Measurements from ENCODE around the gene TRIO. TPM values are rescaled to one million over a fixed set of nuclear protein-coding genes. Genes with fewer than 3 reads are reported as not detected.

The TRIO gene
- total and polyA plus RNA-seq, 4 donors = 23.8 to 243 (median 110) TPM

DNA sequence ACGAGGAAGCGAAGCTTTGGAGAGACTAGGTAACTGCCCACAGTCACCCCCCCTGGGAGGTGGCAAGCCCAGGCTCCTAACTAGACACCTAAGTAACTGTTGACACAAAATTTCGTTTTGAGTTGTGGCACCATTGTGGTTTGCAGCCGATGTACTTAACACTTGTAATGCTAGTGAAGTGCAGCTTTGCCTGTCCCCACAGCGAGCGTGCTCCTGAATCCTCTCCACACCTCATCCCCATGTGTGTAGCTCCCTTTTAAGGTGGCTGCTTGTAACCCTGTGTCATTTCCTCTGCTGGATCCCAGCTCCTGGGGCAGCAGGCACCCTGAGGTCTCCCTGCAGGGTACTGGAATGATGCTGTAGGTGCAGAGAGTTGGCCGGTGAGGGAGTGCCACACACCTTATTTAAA is 114.9 kb downstream of the TRIO start:
- Histone ChIP-seq H3K9ac (ENCODE audit: insufficient read depth in 1 of 2, low read length in 2 of 2) (peak overlapping the region in 1 of 2 donors; percentile 2), H3K9me3 (ENCODE audit: control insufficient read depth in 4 of 4, insufficient read depth in 3 of 4, low read length in 3 of 4) (no peaks in the 10 kb centered on the region), H3K4me3 (no peak overlapping the region), H3K27me3 (ENCODE audit: control insufficient read depth in 3 of 3, insufficient read depth in 3 of 3, low read length in 2 of 3) (no peaks in the 10 kb centered on the region), H3K36me3 (ENCODE audit: control insufficient read depth in 4 of 4, insufficient read depth in 4 of 4, low read length in 4 of 4) (no peaks in the 10 kb centered on the region), H3K27ac (ENCODE audit: low read depth in 1 of 2, low read length in 1 of 2) (no peak overlapping the region), H3K4me1 (ENCODE audit: control insufficient read depth in 5 of 5, insufficient read depth in 5 of 5, low read length in 5 of 5) (peaks cover 3 to 29% (median 12%) of the 10 kb centered on the region in 5 donors)
- WGBS, 2 donors = 69 to 74% methylated on average over 7 of the region's 7 CpGs
- no peak for TF ChIP-seq CTCF (IDR thresholded peaks at IDR 0.05; ENCODE audit: control extremely low read depth, extremely low read depth)
- ATAC-seq (ENCODE audit: insufficient read depth, low FRiP score) (no peak), DNase-seq (no peak)

DNA sequence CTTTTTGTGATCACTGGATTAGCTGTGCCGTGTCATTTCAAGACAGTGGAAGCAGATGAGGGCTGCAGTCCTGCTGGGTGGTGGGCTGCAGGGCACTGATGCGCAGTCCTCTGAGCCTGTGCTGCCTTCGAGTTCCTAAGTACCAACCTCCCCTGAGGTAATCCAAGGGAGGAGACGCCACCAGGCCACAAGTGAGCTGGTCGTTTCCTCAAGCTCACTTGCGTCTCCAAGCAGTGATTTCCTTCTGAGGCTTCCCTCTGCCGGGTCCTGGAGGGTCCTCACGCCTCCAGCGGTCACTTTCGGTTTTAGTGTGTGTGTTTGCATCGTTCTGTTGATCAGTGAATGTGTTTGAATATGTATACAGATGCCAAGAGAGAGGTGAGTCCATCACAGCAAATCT is 115.7 kb downstream of the TRIO start:
- Histone ChIP-seq H3K27ac (ENCODE audit: low read depth in 1 of 2, low read length in 1 of 2) (no peak overlapping the region), H3K36me3 (ENCODE audit: control insufficient read depth in 4 of 4, insufficient read depth in 4 of 4, low read length in 4 of 4) (no peaks in the 10 kb centered on the region), H3K9ac (ENCODE audit: insufficient read depth in 1 of 2, low read length in 2 of 2) (peak overlapping the region in 1 of 2 donors; percentile 73), H3K9me3 (ENCODE audit: control insufficient read depth in 4 of 4, insufficient read depth in 3 of 4, low read length in 3 of 4) (no peaks in the 10 kb centered on the region), H3K4me1 (ENCODE audit: control insufficient read depth in 5 of 5, insufficient read depth in 5 of 5, low read length in 5 of 5) (peaks cover 3 to 27% (median 12%) of the 10 kb centered on the region in 5 donors), H3K4me3 (no peak overlapping the region), H3K27me3 (ENCODE audit: control insufficient read depth in 3 of 3, insufficient read depth in 3 of 3, low read length in 2 of 3) (no peaks in the 10 kb centered on the region)
- TF ChIP-seq CTCF (IDR thresholded peaks at IDR 0.05; ENCODE audit: control extremely low read depth, extremely low read depth) = no peak
- 38 to 44% methylated on average over 11 of the region's 11 CpGs for WGBS, 2 donors
- DNase-seq = peak; percentile 59 to 75 (median 71)
- no peak for ATAC-seq (ENCODE audit: insufficient read depth, low FRiP score)

- ATAC-seq (ENCODE audit: insufficient read depth, low FRiP score) (no peak), DNase-seq (no peak)
- H3K27me3 ChIP-seq (ENCODE audit: control insufficient read depth in 3 of 3, insufficient read depth in 3 of 3, low read length in 2 of 3) = no peaks in the 10 kb centered on the region
- H3K36me3 ChIP-seq (ENCODE audit: control insufficient read depth in 4 of 4, insufficient read depth in 4 of 4, low read length in 4 of 4) = no peaks in the 10 kb centered on the region
- no peak overlapping the region for H3K9ac ChIP-seq (ENCODE audit: insufficient read depth in 1 of 2, low read length in 2 of 2)
- no peak for TF ChIP-seq CTCF (IDR thresholded peaks at IDR 0.05; ENCODE audit: control extremely low read depth, extremely low read depth)
- 40 to 61% methylated on average over 2 of the region's 2 CpGs for WGBS, 2 donors
- no peaks in the 10 kb centered on the region for H3K9me3 ChIP-seq (ENCODE audit: control insufficient read depth in 4 of 4, insufficient read depth in 3 of 4, low read length in 3 of 4)
- peaks cover 3 to 23% (median 15%) of the 10 kb centered on the region in 5 donors for H3K4me1 ChIP-seq (ENCODE audit: control insufficient read depth in 5 of 5, insufficient read depth in 5 of 5, low read length in 5 of 5)
- no peak overlapping the region for H3K4me3 ChIP-seq
- no peak overlapping the region for H3K27ac ChIP-seq (ENCODE audit: low read depth in 1 of 2, low read length in 1 of 2)
Measured at GRCh38 chr5:14260637-14261036, 117.5 kb downstream of the TRIO start.

DNA sequence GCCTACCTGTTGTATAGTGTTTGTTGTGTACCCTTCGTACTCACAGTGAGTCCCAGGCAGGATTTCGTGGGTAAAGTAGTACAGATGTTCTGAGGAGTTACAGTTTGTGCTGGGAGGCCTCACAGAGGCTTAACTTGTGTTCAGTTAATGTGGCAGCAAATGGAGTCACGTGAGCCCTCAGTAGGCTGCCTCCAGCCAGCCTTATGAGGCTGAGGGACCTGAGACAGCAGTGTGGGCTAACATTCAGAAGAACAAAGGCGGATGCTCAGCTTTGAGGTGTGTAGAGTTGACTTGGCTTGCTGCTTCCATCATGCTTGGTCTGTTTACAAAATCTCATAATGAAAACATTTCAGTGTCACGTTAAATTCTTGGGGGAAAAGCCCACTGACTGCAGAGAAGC is 118.1 kb downstream of the TRIO start:
- H3K4me3 ChIP-seq = no peak overlapping the region
- no peak for ATAC-seq (ENCODE audit: insufficient read depth, low FRiP score)
- no peak for DNase-seq
- no peaks in the 10 kb centered on the region for H3K27me3 ChIP-seq (ENCODE audit: control insufficient read depth in 3 of 3, insufficient read depth in 3 of 3, low read length in 2 of 3)
- peak overlapping the region in 1 of 2 donors; percentile 15 for H3K27ac ChIP-seq (ENCODE audit: low read depth in 1 of 2, low read length in 1 of 2)
- no peaks in the 10 kb centered on the region for H3K36me3 ChIP-seq (ENCODE audit: control insufficient read depth in 4 of 4, insufficient read depth in 4 of 4, low read length in 4 of 4)
- WGBS, 2 donors = 61 to 70% methylated on average over 5 of the region's 5 CpGs
- no peaks in the 10 kb centered on the region for H3K9me3 ChIP-seq (ENCODE audit: control insufficient read depth in 4 of 4, insufficient read depth in 3 of 4, low read length in 3 of 4)
- no peak for TF ChIP-seq CTCF (IDR thresholded peaks at IDR 0.05; ENCODE audit: control extremely low read depth, extremely low read depth)
- H3K9ac ChIP-seq (ENCODE audit: insufficient read depth in 1 of 2, low read length in 2 of 2) = no peak overlapping the region
- peaks cover 3 to 27% (median 17%) of the 10 kb centered on the region in 5 donors for H3K4me1 ChIP-seq (ENCODE audit: control insufficient read depth in 5 of 5, insufficient read depth in 5 of 5, low read length in 5 of 5)

Data from lung (tissue), 12 donors.